HG03139 (cell line): ENCODE data around the gene PARD6G.

Experiments
- ATAC-seq: cut with Tn5 transposase; IDR thresholded peaks from one replicate; pipeline ENCODE4 v1.9.1; 2021; ENCODE audit not compliant: unreplicated experiment

PARD6G gene

DNA sequence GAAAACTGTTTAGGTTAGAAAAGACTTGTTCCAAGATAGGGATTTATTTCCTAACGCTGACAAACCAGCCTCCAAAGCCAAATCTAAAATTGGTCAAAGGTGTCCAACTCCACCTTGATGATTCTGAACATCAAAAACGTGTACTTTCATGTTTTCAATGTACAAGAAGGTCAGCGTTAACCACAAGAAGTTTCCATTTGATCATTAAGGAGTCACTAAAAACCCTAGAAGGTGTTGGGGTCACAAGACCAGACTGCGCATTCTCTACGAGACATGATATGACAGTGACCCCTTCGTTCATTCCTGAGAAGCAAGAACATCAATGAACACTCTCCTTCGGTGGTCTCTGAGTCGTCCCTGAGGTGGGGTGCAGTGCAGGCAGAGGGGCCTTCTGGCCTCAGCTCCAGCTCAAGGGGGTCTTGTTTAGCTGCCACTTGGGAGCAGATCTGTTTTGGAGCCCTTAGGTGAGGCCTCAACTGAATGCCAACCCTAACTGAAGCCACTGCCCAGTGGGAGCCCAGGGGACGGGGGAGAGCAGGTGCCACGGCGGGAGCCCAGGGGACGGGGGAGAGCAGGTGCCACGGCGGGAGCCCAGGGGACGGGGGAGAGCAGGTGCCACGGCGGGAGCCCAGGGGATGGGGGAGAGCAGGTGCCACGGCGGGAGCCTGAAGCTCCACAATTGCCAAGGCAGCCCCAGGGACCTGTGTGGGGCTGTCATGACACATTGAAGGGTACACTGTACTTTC lies 55.2 kb downstream of the PARD6G start:
- ATAC-seq, result no peak

DNA sequence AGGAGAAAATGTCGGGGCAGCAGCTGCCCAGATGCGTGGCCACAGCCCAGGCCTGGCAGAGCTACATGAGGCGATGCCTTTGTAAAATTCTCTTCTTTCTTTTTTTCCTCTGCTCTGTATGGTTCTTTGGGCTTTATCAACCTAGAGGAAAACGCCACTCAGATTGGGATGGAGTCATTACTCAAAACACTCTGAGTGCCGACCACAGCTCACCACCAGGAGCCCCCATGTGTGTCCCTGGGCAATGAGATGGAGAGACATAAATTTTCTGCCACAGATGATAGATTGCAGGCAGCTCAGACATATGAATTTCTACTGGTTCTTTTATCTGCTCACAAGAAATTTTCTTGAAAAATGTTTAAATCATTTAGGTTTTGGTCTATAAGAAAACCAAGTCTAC lies 56.0 kb downstream of the PARD6G start:
- no peak for ATAC-seq

DNA sequence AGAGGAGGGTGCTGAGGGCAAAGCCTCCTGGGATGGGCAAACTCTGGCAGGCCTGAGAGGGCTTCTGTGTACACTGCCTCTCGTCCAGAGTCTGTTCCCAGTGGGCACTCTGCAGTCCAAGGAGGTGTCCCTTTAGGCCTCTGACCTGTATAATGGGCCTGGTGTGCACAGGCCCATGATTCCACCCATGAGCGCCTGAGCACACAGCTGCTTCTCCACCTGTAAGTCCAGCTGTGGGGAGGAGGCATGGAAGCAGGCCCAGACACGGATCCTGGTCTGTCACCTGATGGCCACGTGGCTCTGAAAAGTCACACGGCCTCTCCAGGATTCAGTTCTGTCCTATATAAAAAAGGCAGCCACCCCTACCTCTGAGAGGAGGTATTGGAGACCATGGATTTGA lies 57.0 kb downstream of the PARD6G start:
- no peak for ATAC-seq

DNA sequence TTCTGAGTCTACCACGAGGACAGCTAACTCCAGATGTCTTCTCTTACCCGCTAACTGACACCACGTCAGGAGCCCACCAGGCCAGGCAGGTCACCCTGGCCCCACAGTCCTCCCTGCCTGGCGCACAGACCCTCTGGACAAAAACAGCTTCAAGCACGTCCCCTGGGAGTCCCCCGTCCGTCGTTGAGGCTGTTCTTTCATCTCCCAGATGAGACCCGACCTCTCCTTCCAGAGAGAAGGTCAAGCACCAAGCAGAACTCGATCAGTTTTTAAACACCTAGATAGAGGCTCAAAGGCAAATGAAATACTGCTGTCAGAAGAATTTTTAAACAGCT lies 57.8 kb downstream of the PARD6G start:
- ATAC-seq, result no peak

DNA sequence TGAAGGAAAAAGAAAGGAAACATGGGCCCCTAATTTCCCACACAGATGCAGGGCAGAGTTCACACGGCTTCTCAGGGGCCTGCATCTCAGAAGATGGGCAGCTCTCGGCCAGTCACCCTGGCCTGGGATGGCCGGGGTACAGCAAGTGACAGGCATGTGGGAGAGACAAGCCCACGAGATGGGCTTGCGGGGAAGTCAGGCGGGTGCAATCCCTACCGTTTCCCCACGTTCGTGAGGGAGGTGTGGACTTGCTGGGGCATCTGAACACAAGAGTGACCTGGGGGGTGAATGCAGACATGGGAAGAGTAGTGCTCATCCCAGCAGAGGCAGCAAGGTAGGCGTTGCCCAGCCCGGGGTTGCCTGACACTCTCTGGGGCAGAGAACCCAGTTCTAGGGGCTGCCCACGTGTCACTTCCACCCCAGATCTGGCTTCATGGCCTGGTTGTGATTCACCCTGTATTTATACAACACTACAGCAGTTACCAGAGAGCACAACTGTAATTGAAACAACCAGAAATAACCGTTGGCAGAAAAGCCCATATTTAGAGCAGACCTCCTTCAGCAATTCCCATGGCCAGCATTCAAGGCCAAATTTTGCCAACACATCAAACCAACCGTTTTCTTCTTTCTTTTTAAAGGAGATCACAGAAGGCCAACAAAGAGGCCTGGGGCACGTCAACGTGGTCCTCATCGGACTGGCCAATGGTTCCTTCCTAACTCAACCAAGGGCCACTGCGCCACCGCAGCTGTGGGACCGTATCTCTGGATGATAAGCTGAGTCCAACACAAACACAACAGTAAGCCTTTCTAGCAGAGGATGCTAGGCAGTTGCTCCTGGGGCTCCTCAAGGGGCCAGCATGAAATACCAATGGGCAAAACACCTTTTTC lies 58.4 kb downstream of the PARD6G start:
- ATAC-seq, result no peak

DNA sequence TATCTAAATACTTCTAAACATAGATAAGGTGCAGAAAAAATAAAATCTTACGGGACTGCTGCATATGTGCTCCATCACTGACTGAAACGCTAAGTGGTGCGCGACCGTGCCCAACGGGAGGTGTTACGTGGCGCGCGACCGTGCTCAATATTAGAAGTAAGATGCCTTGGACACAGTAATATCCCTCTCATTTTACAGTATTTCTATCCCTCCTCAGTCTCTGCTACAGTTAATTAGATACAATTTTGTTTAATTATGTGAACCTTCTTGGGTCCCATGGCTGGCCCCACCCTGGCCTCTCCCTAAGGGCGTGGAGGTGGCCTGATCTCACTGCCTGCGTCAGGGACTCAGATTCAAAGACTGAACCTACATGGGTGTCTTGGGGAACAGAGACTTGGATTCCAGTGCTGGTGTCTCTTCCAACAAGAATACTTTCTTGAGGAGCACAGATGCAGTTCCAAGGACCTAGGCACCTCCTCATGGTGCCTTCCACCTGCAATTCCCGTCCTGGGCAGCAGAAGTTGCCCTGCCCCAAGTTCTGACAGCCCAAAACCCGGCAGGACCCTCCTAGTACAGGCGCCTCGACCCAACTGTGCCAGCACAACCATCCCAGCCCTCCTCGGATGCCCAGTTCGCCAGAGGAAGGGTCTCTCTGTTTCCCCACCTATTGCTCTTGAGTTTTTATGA lies 59.2 kb downstream of the PARD6G start:
- no peak for ATAC-seq

DNA sequence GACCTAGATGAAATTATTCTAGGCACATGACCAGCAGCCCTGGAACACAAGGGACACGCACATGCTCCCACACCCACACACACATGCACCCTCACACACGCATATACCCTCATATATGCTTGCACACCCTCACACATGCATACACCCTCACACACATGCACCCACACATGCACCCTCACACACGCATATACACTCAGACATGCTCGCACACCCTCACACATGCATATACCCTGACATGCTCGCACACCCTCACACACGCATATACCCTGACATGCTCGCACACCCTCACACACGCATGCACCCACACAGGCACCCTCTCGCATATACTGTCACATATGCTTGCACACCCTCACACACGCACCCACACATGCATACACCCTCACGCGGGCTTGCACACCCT lies 61.8 kb downstream of the PARD6G start:
- no peak for ATAC-seq

DNA sequence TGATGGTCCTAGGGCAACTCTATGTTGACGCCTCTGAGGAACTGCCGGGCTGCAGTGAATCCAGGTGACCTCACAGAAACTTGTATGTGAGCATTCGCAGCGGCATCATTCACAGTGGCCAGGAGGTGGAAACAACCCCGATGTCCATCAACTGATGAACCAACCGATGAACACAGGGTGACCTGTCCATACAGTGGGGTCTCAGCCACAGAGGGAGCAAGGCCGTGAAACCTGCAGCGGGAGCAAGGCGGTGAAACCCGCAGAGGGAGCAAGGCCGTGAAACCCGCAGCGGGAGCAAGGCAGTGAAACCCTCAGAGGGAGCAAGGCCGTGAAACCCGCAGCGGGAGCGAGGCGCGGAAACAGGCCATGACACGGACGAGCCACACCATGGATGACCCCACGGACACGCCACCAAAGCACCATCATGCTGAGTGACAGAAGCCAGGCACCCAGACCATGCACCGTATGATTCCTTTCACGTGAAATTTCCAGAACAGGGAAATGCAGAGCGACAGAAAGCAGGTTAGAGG lies 63.0 kb downstream of the PARD6G start:
- no peak for ATAC-seq

DNA sequence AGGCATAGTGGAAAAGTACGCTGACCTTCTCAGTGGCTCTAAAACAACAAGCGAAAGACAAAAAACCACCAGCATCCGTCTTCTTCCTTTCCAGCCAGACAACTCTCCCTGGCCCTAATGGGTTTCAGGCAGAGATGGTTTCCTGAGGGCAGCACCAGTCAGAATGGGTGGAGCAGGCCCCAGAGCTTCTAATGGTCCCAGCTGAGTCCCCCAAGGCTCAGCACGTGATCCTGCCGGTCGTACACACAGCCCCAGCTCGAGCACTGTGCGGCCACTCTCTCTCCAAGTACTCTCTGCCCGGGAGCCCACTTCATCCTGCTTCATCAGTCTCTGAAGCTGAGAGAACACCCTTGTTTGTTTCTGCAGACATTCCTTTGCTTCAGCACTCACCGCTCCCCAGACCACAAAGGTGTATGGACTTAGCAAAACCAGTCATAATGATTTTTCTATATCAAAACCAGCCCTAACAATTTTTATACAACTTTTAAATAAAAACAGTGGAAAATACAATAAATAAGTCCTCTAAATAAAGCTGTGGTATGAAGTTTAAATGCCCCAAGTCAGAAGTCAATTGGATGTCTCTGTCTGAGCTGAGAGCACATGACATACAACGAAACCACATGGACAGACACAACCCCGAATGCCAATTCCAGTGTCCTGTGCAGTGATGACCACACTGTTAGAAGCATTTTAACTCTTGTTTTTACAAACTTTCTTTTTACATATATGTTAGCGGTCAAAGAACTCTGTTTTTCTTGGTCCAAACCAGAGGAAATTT lies 63.9 kb downstream of the PARD6G start:
- no peak for ATAC-seq

DNA sequence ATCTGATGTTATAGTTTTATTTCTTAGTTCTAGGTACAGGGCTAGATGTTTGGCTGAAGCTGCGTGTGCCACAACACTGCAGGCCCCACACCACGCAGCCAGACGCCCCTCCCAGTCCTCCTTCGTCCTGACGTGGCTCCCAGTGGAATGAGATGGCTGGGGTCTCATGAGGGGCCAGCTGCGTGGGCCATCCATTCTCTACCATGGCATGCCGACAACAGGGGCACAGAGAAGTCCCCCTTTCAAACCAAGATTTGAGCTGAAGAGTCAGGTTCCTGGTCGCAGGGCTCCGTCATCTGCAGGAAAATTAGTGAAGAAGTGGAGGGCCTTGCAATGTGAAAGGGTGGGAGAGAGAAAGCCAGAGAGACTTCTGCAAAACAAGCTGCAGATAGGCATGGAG lies 64.5 kb downstream of the PARD6G start:
- no peak for ATAC-seq

DNA sequence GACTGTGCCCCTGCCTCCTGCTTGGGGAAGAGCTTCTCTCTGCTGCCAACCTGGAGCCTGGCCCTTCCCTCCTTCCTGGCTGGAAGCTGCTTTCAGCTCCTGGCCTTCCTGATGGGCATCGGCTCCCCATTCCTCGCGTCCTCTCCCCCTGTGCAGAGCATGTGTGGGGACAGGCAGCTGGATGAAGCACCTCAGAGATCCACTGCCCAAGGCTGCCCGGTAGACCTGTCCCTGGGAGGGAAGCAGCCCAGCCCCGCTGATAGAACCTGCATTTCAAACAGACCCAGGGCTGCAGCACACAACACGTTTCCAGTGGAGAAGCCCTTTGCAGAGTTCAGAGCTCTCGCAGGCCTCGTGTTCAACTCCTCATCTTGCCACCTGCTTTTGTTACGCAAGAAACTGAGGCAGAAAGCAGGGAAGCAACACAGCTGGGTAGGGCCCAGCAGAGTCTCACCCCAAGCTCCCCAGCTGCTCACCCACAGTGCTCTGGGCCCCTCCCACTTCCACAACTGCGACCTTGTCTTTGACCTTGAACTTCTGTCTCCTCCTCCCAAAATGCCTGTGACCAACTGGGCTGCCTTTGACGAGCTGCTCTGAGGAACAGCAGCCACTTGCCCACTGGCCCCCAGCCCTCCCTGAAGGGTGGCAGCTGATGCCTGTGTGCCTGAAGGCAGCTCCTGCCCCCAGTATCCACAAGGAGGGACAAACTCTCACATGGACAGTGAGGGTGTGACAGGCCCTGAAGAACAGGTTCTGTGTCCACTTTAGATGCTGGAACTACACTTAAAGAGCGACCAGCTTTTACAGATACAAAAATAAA lies 65.5 kb downstream of the PARD6G start:
- ATAC-seq, result no peak

DNA sequence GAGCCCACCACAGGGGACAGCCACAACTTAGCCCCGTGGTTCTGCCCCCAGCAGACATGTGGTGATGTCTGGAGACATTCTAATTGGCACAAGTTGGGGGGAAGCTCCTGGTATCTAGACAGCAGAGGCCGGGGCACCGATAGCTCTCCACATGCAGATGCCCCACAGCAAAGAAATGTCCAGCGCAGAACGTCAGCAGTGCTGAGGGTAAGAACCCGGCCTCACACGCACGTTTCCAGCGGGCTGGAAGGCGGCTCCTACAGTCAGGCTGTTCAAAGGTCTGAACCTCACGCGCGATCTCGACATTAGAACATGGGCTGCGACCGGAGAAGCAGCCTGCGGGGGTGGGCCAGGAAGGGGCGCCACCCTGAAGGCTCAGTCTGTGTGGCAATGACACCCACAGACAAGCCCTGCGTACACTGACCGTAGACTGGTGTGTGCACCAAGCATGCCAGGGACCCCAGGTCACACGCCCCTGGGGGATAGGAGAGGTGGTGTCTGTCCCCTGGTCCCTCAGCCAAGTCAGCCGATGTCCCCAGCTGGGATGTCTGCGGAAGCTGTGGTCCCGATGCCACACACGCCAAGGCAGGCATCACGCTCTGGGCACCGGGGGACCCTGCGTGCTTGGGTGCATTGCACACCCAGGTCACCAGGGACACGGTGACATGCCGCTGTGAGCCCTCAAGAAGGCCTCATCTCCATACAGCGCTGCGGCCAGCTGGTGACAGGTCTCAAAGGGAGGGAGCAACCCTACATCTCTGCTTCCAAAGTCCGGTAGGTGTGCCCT lies 66.3 kb downstream of the PARD6G start:
- ATAC-seq, result no peak

DNA sequence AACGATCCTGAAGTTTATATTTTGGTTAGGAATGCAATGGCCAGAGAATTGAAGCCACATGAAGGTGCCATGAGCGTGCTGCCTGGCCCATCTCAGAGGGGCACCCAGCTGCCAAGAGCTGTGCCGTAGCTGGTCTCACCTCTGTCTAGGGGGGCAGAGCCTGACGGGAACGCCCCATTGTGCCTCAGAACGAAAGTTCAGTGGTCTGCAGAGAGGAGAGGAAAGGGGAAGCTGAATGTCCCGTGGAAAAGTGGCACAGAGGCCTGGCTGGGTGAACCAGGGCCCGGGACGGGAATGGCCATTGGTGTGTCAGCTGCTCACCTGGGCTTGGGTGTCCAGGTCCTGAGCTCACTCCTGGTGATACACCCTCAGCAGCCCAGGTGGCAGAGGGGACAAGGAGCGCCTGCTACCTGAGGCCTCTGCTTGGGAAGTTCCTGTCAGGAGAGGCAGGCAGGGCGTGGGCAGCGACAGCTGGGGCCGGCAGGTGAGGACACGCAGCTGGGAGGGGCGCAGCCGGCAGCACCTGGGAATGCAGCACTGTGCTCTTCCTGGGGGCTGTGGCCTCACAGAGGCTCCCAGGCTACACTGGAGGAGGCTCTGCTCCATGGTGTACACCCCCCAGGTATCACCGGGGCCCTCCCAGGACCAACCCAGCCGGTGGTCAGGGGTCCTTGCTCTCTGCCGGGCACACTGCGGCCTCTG lies 67.3 kb downstream of the PARD6G start:
- ATAC-seq, result no peak

DNA sequence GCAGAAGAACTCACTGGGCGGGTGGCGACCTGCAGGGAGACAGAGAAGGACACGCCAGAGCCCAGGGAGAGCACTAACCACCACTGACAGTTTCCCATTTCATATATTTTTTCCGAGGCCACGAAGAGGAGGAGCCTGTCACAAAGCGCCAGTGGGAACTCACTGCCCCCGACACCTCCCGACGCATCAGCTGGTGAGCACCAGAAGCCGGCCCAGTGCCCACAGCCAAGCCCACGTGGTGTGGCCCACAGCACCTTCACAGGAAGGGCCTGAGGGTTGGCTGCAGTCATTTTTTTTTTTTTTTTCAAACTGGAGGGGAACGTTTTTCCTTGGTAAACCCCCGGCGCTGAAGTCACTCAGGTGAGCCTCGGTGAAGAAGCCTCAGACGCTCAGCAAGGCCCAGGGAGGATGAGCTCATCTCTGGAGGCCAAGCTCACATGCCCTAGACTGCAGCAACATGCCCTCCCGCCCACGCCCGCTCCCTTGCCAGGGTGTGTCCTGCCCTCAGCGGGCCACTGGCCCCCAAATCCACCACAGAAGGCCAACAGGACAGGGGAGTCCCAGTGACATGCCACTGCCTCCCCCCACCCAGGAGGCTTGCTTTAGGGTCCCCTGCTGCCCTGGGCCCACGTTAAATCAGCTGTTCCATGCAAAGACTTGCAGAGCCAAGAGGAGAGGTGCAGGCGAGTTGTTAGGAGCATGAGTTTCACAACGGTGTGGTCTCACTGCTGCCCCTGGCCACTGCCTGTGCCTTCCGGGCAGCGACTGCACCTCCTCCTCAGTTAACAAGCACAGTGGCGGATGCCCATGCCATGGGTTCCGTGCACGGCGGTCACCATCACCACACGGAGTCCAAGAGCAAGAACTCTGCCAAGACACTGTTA lies 68.1 kb downstream of the PARD6G start:
- ATAC-seq, result no peak

DNA sequence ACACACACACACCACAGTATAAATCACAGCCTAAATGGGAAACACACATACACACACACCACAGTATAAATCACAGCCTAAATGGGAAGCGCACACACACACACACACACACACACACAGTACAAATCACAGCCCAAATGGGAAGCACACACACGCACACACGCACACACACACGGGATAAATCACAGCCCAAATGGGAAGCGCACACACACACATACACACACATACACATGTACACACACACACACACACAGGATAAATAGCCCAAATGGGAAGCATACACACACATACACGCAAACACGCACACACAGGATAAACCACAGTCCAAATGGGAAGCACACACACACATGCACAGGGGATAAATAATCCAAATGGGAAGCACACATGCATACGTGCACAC lies 70.2 kb downstream of the PARD6G start:
- ATAC-seq, result no peak

DNA sequence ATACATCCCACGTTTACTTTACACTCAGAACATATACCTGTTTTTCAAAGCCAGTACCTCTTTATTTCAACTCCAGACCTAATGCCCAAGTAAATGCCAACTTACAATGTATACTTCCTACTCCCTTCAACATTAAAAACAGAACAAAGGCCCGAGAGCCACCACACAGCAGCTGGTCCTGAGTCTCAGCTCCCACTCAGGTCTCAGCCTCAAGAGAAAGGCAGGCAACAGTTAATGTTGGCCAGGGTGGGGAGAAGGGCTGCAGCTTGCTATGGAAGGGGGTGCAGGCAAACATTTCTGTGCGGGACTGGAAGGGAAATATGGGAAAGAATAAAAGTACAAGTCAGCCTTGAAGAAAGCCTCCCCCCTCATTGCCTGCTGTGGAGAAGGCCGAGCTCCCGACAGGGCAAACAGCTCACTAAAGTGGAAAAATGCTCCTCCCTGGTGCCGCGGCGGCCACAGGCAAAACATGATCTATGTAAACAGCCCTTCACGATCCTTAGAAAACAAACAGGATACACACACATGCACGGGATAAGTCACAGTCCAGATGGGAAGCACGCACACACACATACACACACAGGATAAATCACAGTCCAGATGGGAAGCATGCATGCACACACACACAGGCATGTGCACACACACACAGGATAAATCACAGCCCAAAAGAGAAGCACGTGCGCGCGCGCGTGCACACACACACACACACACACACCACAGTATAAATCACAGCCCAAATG lies 70.8 kb downstream of the PARD6G start:
- no peak for ATAC-seq
